ENCODE data around the gene TNIP2. TPM values are rescaled to one million over a fixed set of nuclear protein-coding genes. Genes with fewer than 3 reads are reported as not detected.

TNIP2 gene
- total RNA-seq, 2 donors from 2014 or later, result 33.1 to 36.5 TPM

- Histone ChIP-seq H3K27ac (ENCODE audit: low read depth, low read length) (no peak overlapping the region), H3K4me1 (ENCODE audit: control insufficient read depth, insufficient read depth, low read length) (no peaks in the 10 kb centered on the region), H3K9me3 (ENCODE audit: control insufficient read depth, low read length) (no peaks in the 10 kb centered on the region), H3K9ac (ENCODE audit: extremely low read depth, low read length, poor library complexity, severe bottlenecking) (no peak overlapping the region), H3K36me3 (ENCODE audit: control insufficient read depth, insufficient read depth, low read length) (peaks cover 51% of the 10 kb centered on the region), H3K4me3 (ENCODE audit: low read length) (no peak overlapping the region), H3K27me3 (ENCODE audit: control insufficient read depth, insufficient read depth, low read length, poor library complexity, severe bottlenecking) (no peaks in the 10 kb centered on the region)
- H3K36me3 Mint-ChIP-seq (ENCODE audit: low read depth), result peaks cover 40% of the 10 kb centered on the region
- no peak overlapping the region for H3K27ac Mint-ChIP-seq
- 87 to 100% methylated on average over 3 of the region's 4 CpGs for WGBS, 2 experiments (ENCODE audit: insufficient coverage in 1 of 2, insufficient read length in 1 of 2)
- no peak for DNase-seq
- H3K4me3 Mint-ChIP-seq, result no peak overlapping the region
- TF ChIP-seq, protein P1, sequence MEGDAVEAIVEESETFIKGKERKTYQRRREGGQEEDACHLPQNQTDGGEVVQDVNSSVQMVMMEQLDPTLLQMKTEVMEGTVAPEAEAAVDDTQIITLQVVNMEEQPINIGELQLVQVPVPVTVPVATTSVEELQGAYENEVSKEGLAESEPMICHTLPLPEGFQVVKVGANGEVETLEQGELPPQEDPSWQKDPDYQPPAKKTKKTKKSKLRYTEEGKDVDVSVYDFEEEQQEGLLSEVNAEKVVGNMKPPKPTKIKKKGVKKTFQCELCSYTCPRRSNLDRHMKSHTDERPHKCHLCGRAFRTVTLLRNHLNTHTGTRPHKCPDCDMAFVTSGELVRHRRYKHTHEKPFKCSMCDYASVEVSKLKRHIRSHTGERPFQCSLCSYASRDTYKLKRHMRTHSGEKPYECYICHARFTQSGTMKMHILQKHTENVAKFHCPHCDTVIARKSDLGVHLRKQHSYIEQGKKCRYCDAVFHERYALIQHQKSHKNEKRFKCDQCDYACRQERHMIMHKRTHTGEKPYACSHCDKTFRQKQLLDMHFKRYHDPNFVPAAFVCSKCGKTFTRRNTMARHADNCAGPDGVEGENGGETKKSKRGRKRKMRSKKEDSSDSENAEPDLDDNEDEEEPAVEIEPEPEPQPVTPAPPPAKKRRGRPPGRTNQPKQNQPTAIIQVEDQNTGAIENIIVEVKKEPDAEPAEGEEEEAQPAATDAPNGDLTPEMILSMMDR (conservative IDR thresholded peaks at IDR 0.05), result no peak
- H3K27me3 Mint-ChIP-seq (ENCODE audit: insufficient read depth), result no peaks in the 10 kb centered on the region
- no peaks in the 10 kb centered on the region for H3K4me1 Mint-ChIP-seq
- H3K9me3 Mint-ChIP-seq, result no peaks in the 10 kb centered on the region
Observed at GRCh38 chr4:2725380-2725779, 30.8 kb downstream of the TNIP2 start.

- no peaks in the 10 kb centered on the region for H3K9me3 Mint-ChIP-seq
- DNase-seq, result no peak
- no peak overlapping the region for H3K27ac ChIP-seq (ENCODE audit: low read depth, low read length)
- H3K27me3 ChIP-seq (ENCODE audit: control insufficient read depth, insufficient read depth, low read length, poor library complexity, severe bottlenecking), result no peaks in the 10 kb centered on the region
- no peak overlapping the region for H3K4me3 ChIP-seq (ENCODE audit: low read length)
- no peak overlapping the region for H3K9ac ChIP-seq (ENCODE audit: extremely low read depth, low read length, poor library complexity, severe bottlenecking)
- 95 to 100% methylated on average over 1 to 3 of the region's 3 CpGs for WGBS, 2 experiments (ENCODE audit: insufficient coverage in 1 of 2, insufficient read length in 1 of 2)
- TF ChIP-seq, protein P1 (conservative IDR thresholded peaks at IDR 0.05), result no peak
- H3K27me3 Mint-ChIP-seq (ENCODE audit: insufficient read depth), result no peaks in the 10 kb centered on the region
- no peaks in the 10 kb centered on the region for H3K4me1 Mint-ChIP-seq
- H3K4me3 Mint-ChIP-seq, result no peak overlapping the region
- H3K36me3 Mint-ChIP-seq (ENCODE audit: low read depth), result peaks cover 45% of the 10 kb centered on the region
- H3K36me3 ChIP-seq (ENCODE audit: control insufficient read depth, insufficient read depth, low read length), result peaks cover 53% of the 10 kb centered on the region
- no peak overlapping the region for H3K27ac Mint-ChIP-seq
- H3K4me1 ChIP-seq (ENCODE audit: control insufficient read depth, insufficient read depth, low read length), result no peaks in the 10 kb centered on the region
- H3K9me3 ChIP-seq (ENCODE audit: control insufficient read depth, low read length), result no peaks in the 10 kb centered on the region
Observed at GRCh38 chr4:2723751-2724150, 32.4 kb downstream of the TNIP2 start.

DNA sequence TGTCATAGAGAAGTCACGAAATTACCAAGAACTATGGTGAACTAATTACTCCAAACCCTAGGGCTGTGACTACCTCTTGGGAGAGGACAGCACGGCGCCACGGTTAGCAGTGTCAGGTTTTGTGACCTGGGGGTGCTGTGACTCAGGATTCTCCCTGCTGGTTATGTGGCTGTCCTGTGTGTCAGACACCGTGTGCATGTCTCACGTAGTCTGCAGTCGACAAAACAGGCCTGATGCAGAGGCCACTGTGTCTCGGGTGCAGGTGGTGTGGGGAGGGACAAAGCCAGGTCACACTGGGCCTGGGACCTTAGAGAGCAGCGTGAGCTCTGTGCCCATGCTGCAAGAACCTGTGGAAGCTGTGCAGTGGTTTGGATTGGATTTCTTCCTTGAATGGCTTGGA lies 34.1 kb downstream of the TNIP2 start:
- H3K27ac ChIP-seq (ENCODE audit: low read depth, low read length), result no peak overlapping the region
- Mint-ChIP-seq H3K4me3 (no peak overlapping the region), H3K9me3 (no peaks in the 10 kb centered on the region), H3K27me3 (ENCODE audit: insufficient read depth) (no peaks in the 10 kb centered on the region), H3K4me1 (no peaks in the 10 kb centered on the region), H3K36me3 (ENCODE audit: low read depth) (peaks cover 53% of the 10 kb centered on the region), H3K27ac (no peak overlapping the region)
- TF ChIP-seq, protein P1 (conservative IDR thresholded peaks at IDR 0.05), result no peak
- H3K9me3 ChIP-seq (ENCODE audit: control insufficient read depth, low read length), result no peaks in the 10 kb centered on the region
- WGBS, 2 experiments (ENCODE audit: insufficient coverage in 1 of 2, insufficient read length in 1 of 2), result 94 to 96% methylated on average over 9 of the region's 9 CpGs
- no peaks in the 10 kb centered on the region for H3K27me3 ChIP-seq (ENCODE audit: control insufficient read depth, insufficient read depth, low read length, poor library complexity, severe bottlenecking)
- H3K9ac ChIP-seq (ENCODE audit: extremely low read depth, low read length, poor library complexity, severe bottlenecking), result no peak overlapping the region
- H3K4me1 ChIP-seq (ENCODE audit: control insufficient read depth, insufficient read depth, low read length), result no peaks in the 10 kb centered on the region
- H3K36me3 ChIP-seq (ENCODE audit: control insufficient read depth, insufficient read depth, low read length), result peaks cover 67% of the 10 kb centered on the region
- no peak overlapping the region for H3K4me3 ChIP-seq (ENCODE audit: low read length)
- DNase-seq, result no peak
